Left lung (tissue), 10 donors: ENCODE data around the gene SS18L1. TPM values are rescaled to one million over a fixed set of nuclear protein-coding genes. Genes with fewer than 3 reads are reported as not detected.

Source experiments
- ATAC-seq: fragments of 200-7000 bp; cut with Tn5 transposase; one replicate; pipeline ENCODE4 v1.9.1; 2020; ENCODE audit warnings: moderate library complexity
- DNase-seq, 4 donors: peaks; one replicate each; pipeline ENCODE4 v3.0.0-alpha.2; 2013 to 2020
- H3K27ac ChIP-seq, 2 donors: fragments of 200-600 bp; sonication (generic) in 1 of 2; one replicate each; pipeline versions ENCODE4 v1.5.0 to v1.8.0; 2020 to 2021
- H3K27me3 ChIP-seq, 2 donors: fragments of 200-600 bp; sonication (generic) in 1 of 2; one replicate each; pipeline versions ENCODE4 v1.5.0 to v1.8.0; 2020 to 2021
- H3K36me3 ChIP-seq, 2 donors: fragments of 200-600 bp; sonication (generic) in 1 of 2; one replicate each; pipeline versions ENCODE4 v1.5.0 to v1.8.0; 2020 to 2021
- H3K4me1 ChIP-seq, 2 donors: fragments of 200-600 bp; one replicate each; pipeline ENCODE4 v1.8.0; 2021
- H3K4me3 ChIP-seq, 2 donors: fragments of 200-600 bp; sonication (generic) in 1 of 2; one replicate each; pipeline versions ENCODE4 v1.5.0 to v1.8.0; 2020 to 2021; ENCODE audit warnings: mild to moderate bottlenecking in 1 of 2
- H3K9me3 ChIP-seq, 2 donors: fragments of 200-600 bp; sonication (generic) in 1 of 2; one replicate each; pipeline versions ENCODE4 v1.5.0 to v1.8.0; 2020 to 2021
- CTCF ChIP-seq, 2 donors: fragments of 200-600 bp; sonication (generic) in 1 of 2; IDR thresholded peaks; one replicate each; pipeline versions ENCODE4 v1.5.0 to v1.8.0; 2021; ENCODE audit warnings: antibody characterized with exemption in 2 of 2
- intact Hi-C, 2 donors: fragments of 100-400 bp; cut with DNase I; formaldehyde crosslinking; loops; one replicate each; pipeline versions ENCODE4 v1.11.2 to v1.14.2; 2022
- polyA plus RNA-seq, 6 donors: library from polyadenylated mRNA; unstranded; fragments of 120-200 nt; gene quantifications; one replicate each; pipeline ENCODE4 v1.2.1, GENCODE V29; 2013; ENCODE audit not compliant: insufficient read length in 6 of 6
- total RNA-seq, 2 donors: library from RNA; stranded (reverse); fragmentation: NEBNext Ultra II Directional; extraction: Animal tissue kit (Norgen Biotek cat#: 25700); gene quantifications; one replicate each; pipeline ENCODE4 v1.2.1, GENCODE V29; 2021
- donor health status: DM: no; HTN: yes; CAD: no.
- donor health status: DM: no; HTN: no; CAD: no.

SS18L1 gene
- total and polyA plus RNA-seq, 8 donors, result 14.6 to 30.0 (median 21.7) TPM

GRCh38 chr20:62223571-62223970 is 80.0 kb downstream of the SS18L1 start:
- H3K27me3 ChIP-seq, result peaks cover 34 to 99% of the 10 kb centered on the region in 2 donors
- H3K9me3 ChIP-seq, result no peaks in the 10 kb centered on the region
- H3K27ac ChIP-seq, result no peak overlapping the region
- TF ChIP-seq CTCF (IDR thresholded peaks at IDR 0.05), result no peak
- intact Hi-C loops, result no loop called here
- H3K4me1 ChIP-seq, result peaks cover 5 to 11% of the 10 kb centered on the region in 2 donors
- no peak overlapping the region for H3K4me3 ChIP-seq
- DNase-seq, result peak in 1 of 4 donors; percentile 43
- no peaks in the 10 kb centered on the region for H3K36me3 ChIP-seq
- no peak for ATAC-seq

GRCh38 chr20:62224113-62224855 is 80.7 kb downstream of the SS18L1 start:
- H3K27me3 ChIP-seq, result peaks cover 27 to 95% of the 10 kb centered on the region in 2 donors
- intact Hi-C loops, result no loop called here
- no peaks in the 10 kb centered on the region for H3K36me3 ChIP-seq
- ATAC-seq (no peak), DNase-seq (peak in 1 of 4 donors; percentile 62)
- no peak overlapping the region for H3K4me3 ChIP-seq
- H3K27ac ChIP-seq, result no peak overlapping the region
- H3K4me1 ChIP-seq, result peaks cover 5 to 10% of the 10 kb centered on the region in 2 donors
- TF ChIP-seq CTCF (IDR thresholded peaks at IDR 0.05), result no peak
- H3K9me3 ChIP-seq, result no peaks in the 10 kb centered on the region

GRCh38 chr20:62225026-62225425 is 81.5 kb downstream of the SS18L1 start:
- ATAC-seq, result no peak
- intact Hi-C loops, result no loop called here

GRCh38 chr20:62225820-62226635 is 82.5 kb downstream of the SS18L1 start:
- Histone ChIP-seq H3K4me1 (no peaks in the 10 kb centered on the region), H3K27ac (no peak overlapping the region), H3K9me3 (no peaks in the 10 kb centered on the region), H3K27me3 (peaks cover 15 to 81% of the 10 kb centered on the region in 2 donors), H3K4me3 (no peak overlapping the region), H3K36me3 (no peaks in the 10 kb centered on the region)
- no peak for TF ChIP-seq CTCF (IDR thresholded peaks at IDR 0.05)
- DNase-seq (peak in 1 of 4 donors; percentile 60), ATAC-seq (no peak)
- intact Hi-C loops, result no loop called here

More at GRCh38 chr20:62225026-62225425, 81.5 kb downstream of the SS18L1 start:
- no peaks in the 10 kb centered on the region for H3K9me3 ChIP-seq
- H3K27me3 ChIP-seq, result peaks cover 23 to 87% of the 10 kb centered on the region in 2 donors
- H3K36me3 ChIP-seq, result no peaks in the 10 kb centered on the region
- DNase-seq, result peak in 1 of 4 donors; percentile 61
- H3K27ac ChIP-seq, result no peak overlapping the region
- H3K4me1 ChIP-seq, result peaks cover 5% of the 10 kb centered on the region in 2 donors
- no peak for TF ChIP-seq CTCF (IDR thresholded peaks at IDR 0.05)
- no peak overlapping the region for H3K4me3 ChIP-seq
